Measurements from ENCODE around the gene TMEM235. TPM values are rescaled to one million over a fixed set of nuclear protein-coding genes. Genes with fewer than 3 reads are reported as not detected.

TMEM235 gene
- total RNA-seq = under 0.01 and 0.46 TPM in 2 replicates

GRCh38 chr17:78230996-78231935 is at the start of gene TMEM235:
Gene TMEM235, plus strand, starts transcription at chr17:78231631. Its CDS starts 393 bp downstream, at chr17:78232024.

GRCh38 chr17:78186692-78187595 is 44.5 kb upstream of the TMEM235 start, which contains the start of the genes AFMID and TK1:
Gene AFMID, plus strand, starts transcription at chr17:78187362. Its CDS starts 9 bp downstream, at chr17:78187371.
Gene TK1, minus strand, starts transcription at chr17:78187052. Its CDS starts 58 bp downstream, at chr17:78186994.

DNA sequence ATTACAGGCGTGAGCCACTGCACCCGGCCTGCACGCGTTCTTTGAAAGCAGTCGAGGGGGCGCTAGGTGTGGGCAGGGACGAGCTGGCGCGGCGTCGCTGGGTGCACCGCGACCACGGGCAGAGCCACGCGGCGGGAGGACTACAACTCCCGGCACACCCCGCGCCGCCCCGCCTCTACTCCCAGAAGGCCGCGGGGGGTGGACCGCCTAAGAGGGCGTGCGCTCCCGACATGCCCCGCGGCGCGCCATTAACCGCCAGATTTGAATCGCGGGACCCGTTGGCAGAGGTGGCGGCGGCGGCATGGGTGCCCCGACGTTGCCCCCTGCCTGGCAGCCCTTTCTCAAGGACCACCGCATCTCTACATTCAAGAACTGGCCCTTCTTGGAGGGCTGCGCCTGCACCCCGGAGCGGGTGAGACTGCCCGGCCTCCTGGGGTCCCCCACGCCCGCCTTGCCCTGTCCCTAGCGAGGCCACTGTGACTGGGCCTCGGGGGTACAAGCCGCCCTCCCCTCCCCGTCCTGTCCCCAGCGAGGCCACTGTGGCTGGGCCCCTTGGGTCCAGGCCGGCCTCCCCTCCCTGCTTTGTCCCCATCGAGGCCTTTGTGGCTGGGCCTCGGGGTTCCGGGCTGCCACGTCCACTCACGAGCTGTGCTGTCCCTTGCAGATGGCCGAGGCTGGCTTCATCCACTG is 17.3 kb upstream of the TMEM235 start, which contains the start of gene BIRC5:
TSS of gene BIRC5 (plus strand) at position 238 of the 690 bp plus-strand sequence. CDS start at position 302, 64 bp downstream.

Other genes with a start within 250 kb of the TMEM235 start
- 35.1 and 42.7 TPM in 2 replicates for gene TMC6, start 102.9 kb upstream of the TMEM235 start, total RNA-seq
- gene TMC8, start 100.9 kb upstream of the TMEM235 start, total RNA-seq = under 0.01 and 0.76 TPM in 2 replicates
- gene C17orf99, start 85.2 kb upstream of the TMEM235 start, total RNA-seq = not detected in 2 replicates
- 27.6 and 28.3 TPM in 2 replicates for gene SYNGR2, start 63.0 kb upstream of the TMEM235 start, total RNA-seq
- gene TK1, start 44.6 kb upstream of the TMEM235 start, total RNA-seq = 121 and 148 TPM in 2 replicates
- 50.3 and 65.5 TPM in 2 replicates for gene AFMID, start 44.3 kb upstream of the TMEM235 start, total RNA-seq
- 61.1 and 64.4 TPM in 2 replicates for gene BIRC5, start 17.4 kb upstream of the TMEM235 start, total RNA-seq
- 24.0 and 63.2 TPM in 2 replicates for gene SOCS3, start 128.4 kb downstream of the TMEM235 start, total RNA-seq
- 45.1 and 58.8 TPM in 2 replicates for gene PGS1, start 147.0 kb downstream of the TMEM235 start, total RNA-seq

All from epithelial cell of umbilical artery (primary cell).